HG03095 (cell line): Measurements from ENCODE around the gene RTN4RL2.
A peak's percentile ranks its signal among the peaks of the same experiment; 100 is the strongest.
"Not testable (repeated sequence)": the region's sequence is repeated elsewhere in the genome, so short reads cannot be mapped to it uniquely, and the experiment has no call there.

Experiments
- ATAC-seq: cut with Tn5 transposase; IDR thresholded peaks from one replicate; pipeline ENCODE4 v1.9.1; 2021; ENCODE audit warnings: moderate library complexity; ENCODE audit not compliant: unreplicated experiment

RTN4RL2 gene

DNA sequence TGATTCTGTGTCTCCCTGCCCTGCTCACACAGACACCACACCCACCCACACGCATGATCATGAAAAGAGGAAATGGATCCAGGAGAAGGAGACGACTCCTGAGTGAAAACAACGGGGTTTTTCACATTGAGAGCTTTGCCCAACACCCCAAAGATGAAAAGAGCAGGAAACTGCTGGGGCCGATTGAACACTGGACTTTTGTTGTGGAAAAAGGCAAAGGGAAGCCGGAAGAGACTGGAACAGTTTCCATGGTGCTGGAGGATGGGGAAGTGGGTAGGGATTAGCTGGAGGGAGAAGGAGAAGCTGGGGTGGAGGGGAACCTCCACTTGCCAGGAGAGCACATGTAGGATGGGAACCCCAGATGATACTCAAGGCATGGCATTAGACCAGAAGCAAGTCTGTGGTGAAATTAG is 28.2 kb upstream of the RTN4RL2 start:
- no peak for ATAC-seq

DNA sequence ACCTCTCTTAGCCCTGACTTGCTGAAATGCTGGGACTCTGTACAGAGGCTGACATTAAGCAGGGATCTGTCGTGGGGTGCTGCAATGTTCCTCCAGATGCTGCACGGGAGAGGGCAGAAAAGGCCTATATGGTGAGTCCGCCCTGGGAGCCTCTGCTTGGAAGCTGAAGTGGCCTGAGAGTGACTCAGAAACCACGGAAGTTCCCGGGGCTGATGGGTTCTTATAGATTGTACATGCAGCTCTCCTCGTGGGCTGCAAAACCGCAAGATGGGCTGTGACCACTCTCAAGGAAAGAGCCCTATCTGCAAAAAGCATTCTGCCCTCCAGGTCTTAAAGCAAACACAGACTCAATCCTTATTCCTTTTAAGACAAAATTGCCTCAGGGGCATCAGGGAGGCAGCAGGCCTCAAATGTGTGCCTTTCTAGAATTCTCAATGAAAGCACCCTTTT is 27.6 kb upstream of the RTN4RL2 start:
- ATAC-seq: no peak

DNA sequence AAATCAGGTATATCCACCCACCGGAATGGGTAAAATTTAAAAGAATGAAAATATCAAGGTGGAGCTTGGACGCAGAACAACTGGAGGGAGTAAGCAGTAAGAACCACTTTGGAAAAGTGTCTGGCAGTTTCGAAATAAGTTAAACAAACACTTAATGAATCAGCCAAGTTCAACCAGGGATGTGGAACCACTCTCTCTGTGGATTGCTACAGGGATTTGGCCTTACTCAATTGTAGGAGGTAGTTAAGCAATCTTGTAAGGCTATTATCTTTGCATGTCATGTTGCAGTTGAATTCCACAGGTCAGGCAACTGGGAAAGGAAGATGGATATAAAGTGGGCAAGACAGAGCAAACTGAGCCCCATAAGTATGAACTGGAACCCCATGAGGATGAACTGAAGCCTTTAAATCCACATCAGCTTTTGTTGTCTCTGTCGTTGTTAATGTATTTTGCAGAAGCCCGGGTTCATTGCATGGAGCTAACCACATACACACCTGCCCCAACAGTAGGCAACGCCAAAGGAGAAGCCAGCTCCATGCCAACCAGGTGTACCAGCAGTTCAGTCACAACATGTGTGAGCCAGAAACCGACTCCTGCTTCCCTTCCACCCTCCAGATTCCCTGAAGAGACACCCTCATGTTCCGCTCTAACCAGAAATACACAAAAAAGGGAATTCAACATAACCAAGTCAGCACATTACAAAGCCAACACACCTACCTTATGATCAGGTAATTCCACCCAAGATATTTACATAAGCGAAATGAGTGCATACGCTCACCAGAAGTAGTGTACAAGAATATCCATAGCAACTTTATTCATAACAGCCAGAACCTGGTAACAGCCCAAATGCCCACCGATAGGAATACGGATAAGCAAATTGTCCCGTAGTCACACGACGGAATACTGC is 25.4 kb upstream of the RTN4RL2 start:
- ATAC-seq: no peak

DNA sequence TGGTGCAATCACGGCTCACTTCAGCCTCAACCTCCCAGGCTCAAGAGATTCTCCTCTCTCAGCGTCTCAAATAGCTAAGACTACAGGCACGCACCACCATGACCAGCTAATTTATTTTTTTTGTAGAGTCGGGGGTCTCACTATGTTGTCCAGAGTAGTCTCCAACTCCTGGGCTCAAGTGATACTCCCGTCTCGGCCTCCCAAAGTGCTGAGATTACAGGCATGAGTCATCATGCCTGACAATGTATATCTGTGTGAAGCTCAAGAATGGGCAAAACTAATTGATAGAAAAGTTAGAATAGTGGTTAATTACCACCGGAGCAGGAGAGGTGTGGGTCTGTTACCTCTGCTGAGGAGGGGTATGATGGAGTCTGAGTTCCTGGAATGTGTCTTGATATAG is 24.3 kb upstream of the RTN4RL2 start:
- no peak for ATAC-seq

DNA sequence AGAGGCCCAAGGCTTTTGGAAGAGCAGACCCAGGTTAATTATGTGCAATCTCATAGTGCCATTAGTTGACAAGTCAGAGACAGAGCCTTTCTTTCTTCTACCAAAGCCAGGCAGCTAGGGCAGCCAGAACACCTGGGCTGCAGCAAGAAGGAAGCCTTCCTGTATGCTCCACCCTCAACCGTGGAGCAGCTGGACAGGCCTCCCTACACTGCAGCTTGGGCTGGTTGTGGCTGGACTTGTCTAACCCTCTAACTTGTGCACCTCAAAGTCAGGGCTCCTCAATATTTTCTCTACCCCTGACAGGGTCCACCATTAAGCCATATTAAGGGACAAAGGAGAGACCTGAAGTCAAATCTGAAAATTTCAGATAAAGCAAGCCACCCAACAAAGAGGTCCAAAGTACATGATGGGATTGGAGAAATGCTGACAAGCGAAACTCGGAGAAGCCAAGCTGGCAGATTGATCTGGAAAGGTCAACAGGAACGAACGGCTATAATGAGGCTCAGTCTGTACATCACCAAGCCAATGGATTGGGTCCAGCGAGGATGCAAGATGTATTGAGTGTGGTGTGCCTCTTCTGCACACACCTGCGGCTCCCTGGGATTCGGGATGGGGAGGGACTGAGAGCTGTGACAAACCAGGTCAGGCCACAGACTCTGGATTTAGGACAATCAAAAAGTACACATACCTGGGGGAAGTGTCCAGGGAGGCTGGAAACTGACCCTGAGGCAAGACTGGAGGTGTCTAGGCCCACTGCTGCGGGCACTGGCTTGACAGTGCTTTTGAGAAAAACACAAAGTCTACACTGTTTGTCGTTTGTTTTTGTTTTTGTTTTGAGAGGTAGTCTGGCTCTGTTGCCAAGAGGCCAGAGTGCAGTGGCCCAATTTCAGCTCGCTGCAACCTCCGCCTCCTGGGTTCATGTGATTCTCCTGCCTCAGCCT is 21.7 kb upstream of the RTN4RL2 start:
- ATAC-seq: no peak

DNA sequence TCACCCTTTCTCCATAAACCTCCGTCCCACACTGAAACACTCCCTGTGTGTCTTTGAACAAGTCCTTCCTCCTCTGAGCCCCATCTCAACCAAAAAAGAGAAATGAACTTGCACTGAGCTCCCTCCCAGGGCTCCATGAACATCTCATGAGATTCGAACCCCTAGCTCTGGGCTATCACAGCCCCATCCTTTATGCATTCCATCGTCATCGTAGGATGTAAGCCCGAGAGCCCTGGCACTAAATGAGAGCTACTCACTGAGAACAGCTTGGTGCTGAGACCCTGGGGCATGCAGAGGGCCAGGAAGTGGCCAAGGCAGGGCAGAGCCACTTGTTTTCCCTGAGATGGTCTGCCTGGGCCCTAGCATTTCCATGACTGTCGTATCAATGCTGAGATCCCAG is 20.5 kb upstream of the RTN4RL2 start:
- ATAC-seq: no peak

DNA sequence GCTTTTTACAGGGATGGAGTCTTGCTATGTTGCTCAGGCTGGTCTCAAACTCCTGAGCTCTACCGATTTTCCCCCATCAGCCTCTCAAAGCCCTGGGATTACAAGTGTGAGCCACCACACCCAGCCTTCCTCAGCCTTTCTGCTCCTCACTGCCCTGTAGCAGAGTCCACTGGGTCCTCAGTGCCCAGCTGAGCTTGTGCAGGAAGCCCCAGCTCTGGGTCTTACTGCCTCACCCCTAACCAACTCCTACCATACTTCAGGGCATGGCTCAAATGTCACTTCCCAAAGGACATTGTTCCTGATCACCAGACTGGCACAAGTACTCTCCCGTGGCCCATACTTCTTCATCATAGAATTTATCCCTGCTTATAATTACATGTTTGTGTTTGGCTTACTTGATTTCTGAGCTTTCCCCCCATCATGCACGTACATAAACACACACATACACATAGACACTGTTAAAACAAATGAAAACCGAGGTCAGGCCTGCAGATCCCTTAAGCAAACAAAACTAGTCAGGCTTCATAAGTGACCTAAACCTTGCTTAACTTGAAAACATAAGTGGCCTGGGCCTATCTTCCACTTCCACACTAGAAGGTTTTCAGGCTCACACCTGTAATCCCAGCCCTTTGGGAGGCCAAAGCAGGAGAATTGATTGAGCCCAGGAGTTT is 19.4 kb upstream of the RTN4RL2 start:
- no peak for ATAC-seq

DNA sequence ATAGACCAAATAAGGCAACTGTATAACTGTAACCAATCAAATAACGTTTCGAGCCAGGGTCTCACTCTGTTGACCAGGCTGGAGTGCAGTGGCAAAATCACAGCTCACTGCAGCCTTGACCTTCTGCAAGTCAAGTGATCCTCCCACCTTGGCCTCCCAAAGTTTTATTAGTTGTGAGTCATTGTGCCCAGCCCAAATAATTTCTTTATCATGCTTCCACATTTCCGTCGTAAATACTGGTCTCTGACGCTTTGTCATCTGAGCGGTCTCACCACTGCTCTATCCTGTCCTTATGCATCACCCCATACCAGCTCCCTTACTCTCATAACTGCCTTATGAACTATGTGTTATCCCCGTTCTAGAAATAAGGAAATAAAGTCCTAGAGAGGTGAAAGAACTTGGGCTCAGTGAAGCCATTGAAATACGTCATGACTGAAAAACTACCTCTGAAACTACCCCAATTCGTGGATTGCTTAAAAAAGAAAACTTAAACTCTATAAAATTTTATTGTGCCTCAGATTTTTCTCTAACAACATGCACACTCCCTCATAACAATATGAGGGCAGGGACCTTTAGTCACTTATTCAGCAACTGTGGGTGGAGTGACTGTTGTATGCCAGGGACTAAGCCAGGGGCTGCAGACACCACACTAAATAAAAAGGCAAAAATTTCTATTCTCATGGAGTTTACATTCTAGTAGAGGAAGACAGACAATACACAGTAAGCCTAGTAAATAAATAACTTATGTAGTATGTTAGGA is 15.8 kb upstream of the RTN4RL2 start:
- no peak for ATAC-seq

DNA sequence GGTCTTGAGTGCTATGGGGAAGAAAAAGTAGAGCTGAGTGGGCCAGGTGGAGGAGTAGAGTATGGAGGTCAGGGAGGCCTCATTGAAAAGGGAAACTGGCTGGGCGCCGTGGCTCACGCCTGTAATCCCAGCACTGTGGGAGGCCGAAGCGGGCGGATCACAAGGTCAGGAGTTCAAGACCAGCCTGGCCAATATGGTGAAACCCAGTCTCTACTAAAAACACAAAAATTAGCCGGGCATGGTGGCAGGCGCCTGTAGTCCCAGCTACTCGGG is 15.3 kb upstream of the RTN4RL2 start:
- not testable (repeated sequence) for ATAC-seq

DNA sequence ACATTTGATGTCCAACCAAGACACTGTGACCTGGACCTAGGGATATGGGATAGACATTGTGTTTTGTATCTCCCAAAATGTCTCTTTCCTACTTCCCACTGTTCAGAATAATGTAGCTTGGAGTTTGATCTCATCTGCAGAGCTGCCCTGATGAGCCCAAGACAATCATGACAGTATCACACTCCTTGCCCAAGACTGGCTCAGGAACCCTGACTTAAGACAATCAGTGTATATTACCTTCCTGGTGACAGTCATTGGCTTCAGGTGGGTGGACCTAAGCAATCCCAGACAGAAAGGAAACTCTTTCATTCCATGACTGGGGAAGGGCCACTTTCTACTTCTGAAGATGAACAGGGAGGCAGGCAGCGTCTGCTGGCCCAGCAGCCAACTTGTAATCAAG is 14.3 kb upstream of the RTN4RL2 start:
- ATAC-seq: no peak

DNA sequence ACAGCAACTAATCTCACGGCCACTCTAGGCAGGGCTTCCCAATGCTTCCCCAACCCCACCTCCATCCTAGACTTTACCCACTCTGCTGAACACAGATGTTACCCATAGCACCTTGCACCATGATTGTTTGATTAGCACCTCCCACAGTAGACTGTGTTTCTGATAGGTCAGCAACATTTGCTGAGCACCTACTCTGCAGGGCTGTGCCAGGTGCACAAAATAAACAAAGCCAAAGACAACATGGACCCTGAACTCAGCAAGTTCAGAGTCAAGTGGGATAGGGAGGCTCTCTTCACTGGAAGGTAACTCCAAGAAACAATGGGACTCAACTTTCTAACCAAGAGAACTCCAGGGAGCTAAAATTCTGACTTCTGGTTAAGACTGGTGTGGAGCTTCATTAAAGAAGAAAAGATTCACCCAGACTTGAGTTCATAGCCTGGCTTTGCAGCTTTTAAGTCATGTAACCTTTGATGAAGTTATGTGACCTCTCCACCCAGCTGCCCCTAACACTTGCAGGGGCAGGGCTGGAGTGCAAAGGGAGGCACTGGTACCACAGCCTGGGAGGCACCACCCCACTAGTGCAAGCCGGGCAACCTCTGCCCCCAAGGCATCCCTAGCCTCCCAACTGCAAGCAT is 6.7 kb upstream of the RTN4RL2 start:
- ATAC-seq: no peak

DNA sequence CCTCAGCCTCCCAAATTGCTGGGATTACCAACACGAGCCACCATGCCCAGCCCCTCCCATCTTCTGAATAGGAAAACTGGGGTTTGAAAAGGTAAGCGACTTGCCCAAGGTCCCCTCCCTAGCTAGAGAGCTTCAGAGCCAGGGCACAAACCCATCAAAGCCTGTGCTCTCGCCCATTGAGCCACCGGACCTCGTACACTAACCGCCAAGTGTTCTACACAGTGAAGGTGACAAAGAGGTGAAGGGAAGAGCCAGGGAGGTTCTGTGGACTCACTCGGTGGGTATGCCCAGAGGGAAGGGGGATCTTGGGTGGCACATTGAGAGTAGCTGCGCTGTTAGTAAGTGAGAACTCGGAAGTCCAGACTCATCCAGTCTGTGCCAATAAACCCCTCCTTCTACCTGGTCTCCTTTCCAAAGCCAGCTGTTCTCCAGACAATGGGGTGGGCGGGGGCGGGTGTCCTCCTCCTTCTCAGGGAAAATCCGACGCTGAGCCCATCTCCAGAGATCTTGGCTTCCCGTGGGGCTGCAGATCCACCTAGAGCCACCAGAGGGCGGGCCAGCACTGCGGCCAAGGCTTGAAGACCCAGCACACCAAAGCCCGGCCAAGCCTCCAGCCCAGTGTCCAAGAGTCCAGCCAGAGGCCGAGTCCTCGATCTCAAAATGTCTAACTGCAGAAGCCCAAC is 3.2 kb upstream of the RTN4RL2 start:
- peak; percentile 61 for ATAC-seq

DNA sequence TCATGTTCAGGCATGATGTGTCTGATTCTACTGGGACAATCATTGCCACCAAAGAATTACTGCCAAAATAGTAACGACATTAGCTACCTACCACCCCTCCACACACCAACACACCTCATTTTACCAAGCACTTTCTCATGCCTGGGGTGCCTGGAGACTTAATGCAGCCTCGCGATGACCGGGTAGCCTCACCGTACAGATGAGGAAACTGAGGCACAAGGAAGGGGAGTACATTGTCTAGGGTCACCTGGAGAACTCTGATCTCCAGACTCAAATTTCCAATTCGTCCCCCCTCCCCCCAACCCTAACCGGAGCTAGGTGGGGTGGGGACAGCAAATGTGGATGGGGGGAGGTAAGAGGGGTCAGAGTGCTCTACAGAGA is 2.7 kb upstream of the RTN4RL2 start:
- ATAC-seq: peak; percentile 33

DNA sequence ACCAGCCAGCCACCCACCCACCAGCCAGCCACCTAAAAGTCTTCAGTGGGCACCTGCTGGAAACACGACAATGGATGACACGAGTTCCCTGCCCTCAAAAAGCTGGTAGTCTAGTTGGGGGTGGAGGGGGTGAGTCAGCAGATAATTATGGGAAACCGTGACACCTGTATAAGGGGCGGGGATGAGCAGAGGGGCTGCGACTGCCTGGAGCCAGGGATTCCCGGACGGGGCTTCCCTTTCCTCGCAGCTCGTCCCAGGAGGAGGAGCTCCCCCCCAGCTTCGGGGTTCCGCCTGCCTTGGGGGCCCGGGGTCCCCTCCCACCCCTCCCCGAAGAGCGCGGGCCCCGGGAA is 2.3 kb upstream of the RTN4RL2 start:
- ATAC-seq: no peak

DNA sequence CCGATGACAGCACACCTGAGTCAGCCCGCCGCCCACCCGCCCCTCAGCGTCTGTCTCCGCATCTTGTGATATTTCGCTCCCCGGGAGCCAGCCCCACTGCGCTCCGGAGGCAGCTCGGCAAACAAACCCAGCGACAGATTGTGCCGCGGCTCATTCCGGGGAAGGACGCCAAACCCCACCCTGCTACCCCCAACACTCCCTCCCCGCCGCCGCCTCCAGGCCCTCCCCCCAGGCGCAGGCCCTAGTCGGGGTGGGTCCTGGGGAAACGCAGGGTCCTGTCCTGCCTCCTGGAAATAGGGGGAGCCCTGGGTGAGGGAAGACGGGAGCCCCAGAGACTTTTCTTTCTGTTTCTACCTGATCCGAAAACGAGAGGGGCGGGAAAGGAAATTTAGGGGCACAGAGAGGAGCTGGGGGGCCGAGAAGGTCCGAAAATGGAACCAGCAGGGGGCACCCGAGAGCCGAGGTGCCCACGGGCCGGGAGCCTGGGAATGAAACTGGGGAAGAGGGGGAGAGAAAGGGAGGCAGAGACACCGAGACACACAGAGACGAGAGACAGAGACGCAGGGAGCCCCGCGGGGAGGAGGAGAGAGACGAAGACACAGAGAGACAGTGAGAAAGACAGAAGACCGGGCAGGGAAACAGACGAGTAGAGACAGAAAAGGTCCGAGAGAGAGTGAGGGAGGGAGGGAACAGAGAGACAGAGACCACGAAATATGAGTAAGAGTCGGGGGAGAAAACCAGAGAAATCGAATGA is 1.7 kb upstream of the RTN4RL2 start:
- ATAC-seq: no peak

DNA sequence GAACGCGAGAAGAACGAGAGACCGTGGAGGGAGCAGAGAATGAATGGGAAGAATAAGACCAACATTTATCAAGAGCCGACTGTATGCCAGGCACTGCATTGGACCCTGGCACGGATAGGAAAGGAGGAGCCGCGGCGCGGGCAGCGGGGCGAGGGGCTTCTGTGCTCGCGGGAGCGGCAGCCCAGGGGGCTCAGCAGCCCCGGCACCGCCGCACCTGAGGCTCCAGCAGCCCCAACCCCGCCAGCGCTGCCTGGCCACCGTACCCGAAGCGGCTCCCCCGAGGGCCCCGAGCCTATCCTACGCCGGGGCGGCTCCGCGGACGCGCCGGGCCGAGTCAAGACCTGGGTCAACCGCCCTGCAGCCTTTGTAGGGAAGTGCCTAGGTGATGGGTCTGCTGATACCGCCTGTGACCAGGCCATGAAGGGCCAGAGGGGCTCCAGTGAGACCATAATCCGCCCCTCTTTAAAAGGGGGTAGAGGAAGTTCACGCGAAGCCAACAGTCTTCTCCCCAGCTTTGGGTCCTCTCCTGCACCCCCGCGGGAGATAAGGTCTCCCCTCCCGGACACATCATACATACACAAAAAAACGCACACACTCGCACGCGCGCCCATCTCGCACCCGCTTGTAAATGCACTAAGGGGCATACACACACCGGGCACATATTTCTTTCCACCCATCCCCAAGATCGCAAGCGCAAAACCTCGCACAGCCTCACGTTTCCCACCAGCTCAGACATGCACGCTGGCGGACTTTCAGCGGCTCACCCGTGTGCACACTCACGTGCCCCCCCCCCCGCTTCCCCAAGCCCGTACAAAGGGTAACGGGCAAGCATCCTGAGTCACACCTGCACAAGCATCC is 935 bp upstream of the RTN4RL2 start:
- no peak for ATAC-seq

DNA sequence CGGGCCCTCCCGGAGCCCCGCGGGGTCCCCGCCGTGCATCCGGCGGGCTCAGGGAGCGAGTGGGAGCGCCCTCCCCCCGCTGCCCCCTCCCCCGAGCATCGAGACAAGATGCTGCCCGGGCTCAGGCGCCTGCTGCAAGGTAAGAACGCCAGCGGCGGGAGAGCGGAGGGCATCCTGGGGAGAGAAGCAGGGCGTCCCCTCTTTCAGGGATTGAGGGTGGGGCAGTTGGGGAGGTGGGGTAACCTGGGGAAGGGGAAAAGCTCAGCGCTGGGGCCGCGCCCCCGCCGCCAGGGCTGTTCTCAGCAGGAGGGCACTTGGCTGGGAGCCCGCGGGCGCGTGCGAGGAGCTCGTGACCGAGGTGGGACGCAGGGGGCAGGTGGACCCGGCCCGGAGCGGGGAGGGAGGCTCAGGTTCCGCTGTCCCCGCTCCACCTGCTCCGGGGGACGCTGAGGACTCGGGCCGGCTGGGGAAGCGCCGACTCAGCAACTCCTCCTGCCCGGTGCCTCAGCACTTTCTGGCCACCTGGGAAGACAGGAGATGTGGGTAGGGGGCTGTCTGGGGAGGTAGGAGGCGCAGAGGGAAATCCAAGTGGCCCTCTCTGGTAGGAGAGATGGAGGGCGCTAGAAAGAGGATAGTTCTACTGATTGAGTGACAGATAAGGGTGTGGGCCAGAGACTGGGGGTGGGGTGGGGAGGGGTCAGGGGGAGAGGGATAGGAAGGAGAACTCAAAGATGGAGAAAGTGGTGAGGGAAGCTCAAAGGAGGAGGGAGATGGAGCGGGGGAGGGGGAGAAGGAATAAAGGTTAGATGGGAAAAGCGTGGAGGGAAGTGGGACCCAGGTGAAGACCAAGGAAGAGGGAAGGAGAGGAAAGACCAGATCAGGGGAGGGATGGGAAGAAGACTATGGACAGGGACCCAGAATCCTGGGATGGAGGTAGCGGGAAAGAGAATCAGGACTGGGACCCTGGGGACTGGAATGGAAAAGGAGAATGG is 726 bp downstream of the RTN4RL2 start:
- no peak for ATAC-seq
